Measurements from ENCODE around the gene TMF1.

TMF1 gene

GRCh38 chr3:68988740-68989139 lies 63.4 kb downstream of the TMF1 start:
- ATAC-seq, result peak; percentile 79
- no peak for TF ChIP-seq CSDC2 (CRISPR knock-in tag; IDR thresholded peaks at IDR 0.05)
- no peak for TF ChIP-seq ZNF8 (CRISPR knock-in tag; IDR thresholded peaks at IDR 0.05)
- TF ChIP-seq CSRNP3 (CRISPR knock-in tag; IDR thresholded peaks at IDR 0.05), result no peak
- no peak for TF ChIP-seq GLIS3 (CRISPR knock-in tag; IDR thresholded peaks at IDR 0.05)
- no peak for TF ChIP-seq ZNF565 (CRISPR knock-in tag; conservative IDR thresholded peaks at IDR 0.05; ENCODE audit: low read depth)
- TF ChIP-seq ZFP30 (CRISPR knock-in tag; IDR thresholded peaks at IDR 0.05), result no peak
- TF ChIP-seq ISL1 (CRISPR knock-in tag; IDR thresholded peaks at IDR 0.05), result peak; percentile 48; the same call in 1 of the 2 replicates
- no peak for TF ChIP-seq PPARA (CRISPR knock-in tag; IDR thresholded peaks at IDR 0.05; ENCODE audit: borderline replicate concordance)
- TF ChIP-seq OSR1 (CRISPR knock-in tag; IDR thresholded peaks at IDR 0.05), result no peak
- TF ChIP-seq CREB5 (CRISPR knock-in tag; IDR thresholded peaks at IDR 0.05; ENCODE audit: low read depth), result no peak
- TF ChIP-seq TOX (CRISPR knock-in tag; IDR thresholded peaks at IDR 0.05; ENCODE audit: borderline replicate concordance), result 0 out of 2 replicates have a peak, but pooled peaks have one; percentile 6
- no peak for TF ChIP-seq RARB (CRISPR knock-in tag; IDR thresholded peaks at IDR 0.05)
- no peak for TF ChIP-seq SNAI2 (CRISPR knock-in tag; IDR thresholded peaks at IDR 0.05)

GRCh38 chr3:68987322-68987721 lies 64.8 kb downstream of the TMF1 start:
- ATAC-seq, result no peak
- TF ChIP-seq TOX (CRISPR knock-in tag; IDR thresholded peaks at IDR 0.05; ENCODE audit: borderline replicate concordance) (no peak), ZFP3 (CRISPR knock-in tag; IDR thresholded peaks at IDR 0.05) (no peak), SNAI2 (CRISPR knock-in tag; IDR thresholded peaks at IDR 0.05) (no peak), BACH2 (CRISPR knock-in tag; IDR thresholded peaks at IDR 0.05; ENCODE audit: borderline replicate concordance) (no peak), GLIS3 (CRISPR knock-in tag; IDR thresholded peaks at IDR 0.05) (no peak), RARB (CRISPR knock-in tag; IDR thresholded peaks at IDR 0.05) (no peak), CREB5 (CRISPR knock-in tag; IDR thresholded peaks at IDR 0.05; ENCODE audit: low read depth) (no peak), PPARA (CRISPR knock-in tag; IDR thresholded peaks at IDR 0.05; ENCODE audit: borderline replicate concordance) (no peak), ARNTL (CRISPR knock-in tag; IDR thresholded peaks at IDR 0.05; ENCODE audit: borderline replicate concordance, low read depth) (no peak), CSRNP3 (CRISPR knock-in tag; IDR thresholded peaks at IDR 0.05) (no peak)

GRCh38 chr3:68986496-68987208 lies 65.5 kb downstream of the TMF1 start:
- TF ChIP-seq RARB (CRISPR knock-in tag; IDR thresholded peaks at IDR 0.05) (no peak), TSHZ2 (CRISPR knock-in tag; IDR thresholded peaks at IDR 0.05) (no peak), ZFP3 (CRISPR knock-in tag; IDR thresholded peaks at IDR 0.05) (no peak), ISL1 (CRISPR knock-in tag; IDR thresholded peaks at IDR 0.05) (no peak), GLIS3 (CRISPR knock-in tag; IDR thresholded peaks at IDR 0.05) (no peak), ESRRG (CRISPR knock-in tag; IDR thresholded peaks at IDR 0.05) (no peak), SNAI2 (CRISPR knock-in tag; IDR thresholded peaks at IDR 0.05) (no peak), ARNTL (CRISPR knock-in tag; IDR thresholded peaks at IDR 0.05; ENCODE audit: borderline replicate concordance, low read depth) (no peak), PPARA (CRISPR knock-in tag; IDR thresholded peaks at IDR 0.05; ENCODE audit: borderline replicate concordance) (no peak), CREB5 (CRISPR knock-in tag; IDR thresholded peaks at IDR 0.05; ENCODE audit: low read depth) (no peak), ZNF8 (CRISPR knock-in tag; IDR thresholded peaks at IDR 0.05) (no peak), CSRNP3 (CRISPR knock-in tag; IDR thresholded peaks at IDR 0.05) (no peak), TOX (CRISPR knock-in tag; IDR thresholded peaks at IDR 0.05; ENCODE audit: borderline replicate concordance) (no peak), ZNF565 (CRISPR knock-in tag; conservative IDR thresholded peaks at IDR 0.05; ENCODE audit: low read depth) (no peak), PATZ1 (CRISPR knock-in tag; IDR thresholded peaks at IDR 0.05; ENCODE audit: borderline replicate concordance) (no peak), CSDC2 (CRISPR knock-in tag; IDR thresholded peaks at IDR 0.05) (no peak), ZC3H10 (CRISPR knock-in tag; IDR thresholded peaks at IDR 0.05) (no peak)
- no peak for ATAC-seq

Data from SK-N-SH treated with all-trans-retinoic acid at 6 μM for 48 hours (cell line).